GM12865 (cell line): Measurements from ENCODE around the gene GNG2.

Experiments
- DNase-seq: peaks from one replicate; pipeline ENCODE4 v3.0.0; 2010; ENCODE audit warnings: low read depth
- H3K4me3 ChIP-seq: 2 replicates; pipeline ENCODE4 v1.5.1; 2011; ENCODE audit warnings: mild to moderate bottlenecking, low read depth, low read length, control low read depth
- CTCF ChIP-seq: IDR thresholded peaks from 2 replicates; pipeline ENCODE4 v1.5.1; 2011; ENCODE audit warnings: low read length, control low read depth, low read depth, inconsistent platforms; ENCODE audit not compliant: insufficient read depth; ENCODE audit errors: missing control alignments

The GNG2 gene

DNA sequence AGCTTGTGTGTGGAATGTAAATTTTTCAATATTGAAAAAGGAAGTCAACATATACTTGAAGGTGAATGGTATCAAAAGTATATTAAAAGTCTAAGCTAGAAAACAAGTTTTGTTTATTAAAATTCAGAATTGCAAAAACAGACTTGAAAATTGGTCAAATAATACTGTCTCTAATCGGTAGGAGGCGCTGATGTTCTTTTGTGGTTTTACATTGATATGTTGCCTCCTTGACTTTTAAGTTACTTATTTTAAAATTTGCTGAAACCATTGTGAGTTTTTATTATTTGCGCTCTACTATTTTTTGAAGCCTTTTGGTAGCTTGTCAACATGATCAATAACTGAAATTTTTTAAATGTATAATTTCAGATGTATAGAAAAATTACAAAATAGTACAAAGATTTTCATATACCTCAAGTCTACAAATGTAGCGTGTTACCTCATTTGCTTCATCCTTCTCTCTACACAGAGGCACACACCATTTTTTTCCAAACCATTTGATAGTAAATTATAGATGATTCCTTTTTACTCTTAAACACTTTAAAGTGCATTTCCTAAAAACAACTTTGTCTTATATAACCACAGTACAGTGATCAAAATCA is 135.8 kb downstream of the GNG2 start:
- DNase-seq, result peak; percentile 53
- peak; percentile 55 for TF ChIP-seq CTCF
- no peak overlapping the region for H3K4me3 ChIP-seq

DNA sequence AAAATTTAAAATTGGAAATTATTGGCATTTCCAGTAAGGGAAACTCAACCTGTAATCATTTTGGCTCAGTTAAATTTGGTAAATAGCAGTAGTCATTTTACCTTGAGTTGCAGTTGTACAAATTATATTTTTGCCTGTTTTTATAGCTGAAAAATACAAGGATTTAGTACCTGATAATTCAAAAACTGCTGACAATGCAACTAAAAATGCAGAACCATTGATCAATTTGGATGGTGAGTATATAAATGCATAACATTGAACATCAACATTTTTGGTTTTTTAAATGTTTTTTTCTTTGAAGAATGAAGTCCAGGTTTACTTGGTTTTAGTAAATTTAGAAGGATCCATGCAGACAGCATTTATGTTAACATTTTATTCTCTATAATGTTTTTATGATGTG is 137.9 kb downstream of the GNG2 start:
- no peak overlapping the region for H3K4me3 ChIP-seq
- no peak for TF ChIP-seq CTCF
- DNase-seq, result no peak

DNA sequence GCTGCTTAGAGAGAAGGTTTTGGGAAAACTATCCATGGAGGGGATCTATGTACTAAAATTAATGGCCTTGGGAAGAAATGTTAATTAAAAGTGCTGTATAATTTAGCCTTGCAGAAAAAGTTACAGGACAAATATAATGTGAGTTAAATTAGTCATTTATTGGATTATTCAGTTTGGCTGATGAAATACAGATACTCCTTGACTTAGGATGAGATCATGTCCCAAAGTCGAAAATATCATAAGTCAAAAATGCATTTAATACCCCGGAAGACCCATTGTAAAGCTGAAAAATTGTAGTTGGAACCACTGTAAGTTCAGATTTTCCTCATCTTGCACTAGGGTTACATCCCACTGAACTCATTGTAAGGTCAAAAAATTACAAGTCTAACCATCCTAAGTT is 138.7 kb downstream of the GNG2 start:
- DNase-seq, result no peak

GRCh38 chr14:52000019-52000582 is 139.7 kb downstream of the GNG2 start:
- no peak for DNase-seq
- H3K4me3 ChIP-seq, result no peak overlapping the region
- no peak for TF ChIP-seq CTCF

More for the DNA sequence above, 138.7 kb downstream of the GNG2 start:
- no peak for TF ChIP-seq CTCF
- H3K4me3 ChIP-seq, result no peak overlapping the region

- no peak overlapping the region for H3K4me3 ChIP-seq
- TF ChIP-seq CTCF, result no peak
- no peak for DNase-seq
Observed at GRCh38 chr14:52000696-52001095, 140.3 kb downstream of the GNG2 start.

DNA sequence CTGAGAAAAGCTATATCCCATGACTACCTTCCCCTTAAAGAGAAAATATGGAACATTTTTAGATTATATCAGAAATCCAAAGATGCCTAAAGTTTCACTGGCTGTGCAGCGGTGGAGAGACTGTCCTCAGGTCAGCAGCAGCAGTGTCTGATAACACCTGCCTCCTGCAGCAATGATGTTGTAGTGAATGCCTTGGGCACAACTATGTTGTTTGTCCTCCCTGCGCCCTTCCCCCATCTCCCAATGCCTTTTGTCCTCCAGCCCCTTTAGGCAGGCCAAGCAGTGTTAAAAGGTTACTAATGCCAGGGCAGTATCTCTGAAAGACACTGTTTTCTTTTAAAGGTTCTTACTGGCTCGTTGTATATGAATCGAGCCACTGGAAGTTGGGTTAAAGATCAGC is 142.1 kb downstream of the GNG2 start:
- TF ChIP-seq CTCF, result no peak

GRCh38 chr14:52003324-52003723 is 142.9 kb downstream of the GNG2 start:
- no peak overlapping the region for H3K4me3 ChIP-seq
- no peak for DNase-seq
- TF ChIP-seq CTCF, result no peak

More for the DNA sequence above, 142.1 kb downstream of the GNG2 start:
- no peak overlapping the region for H3K4me3 ChIP-seq
- no peak for DNase-seq
